Activated CD4-positive, alpha-beta T cell treated with anti-CD3 and anti-CD28 coated beads for 48 hours (primary cell): ENCODE measurements around the gene DTD2.

Experiments used
- DNase-seq: peaks from one replicate; pipeline ENCODE4 v3.0.0-alpha.2; 2020

Gene DTD2

DNA sequence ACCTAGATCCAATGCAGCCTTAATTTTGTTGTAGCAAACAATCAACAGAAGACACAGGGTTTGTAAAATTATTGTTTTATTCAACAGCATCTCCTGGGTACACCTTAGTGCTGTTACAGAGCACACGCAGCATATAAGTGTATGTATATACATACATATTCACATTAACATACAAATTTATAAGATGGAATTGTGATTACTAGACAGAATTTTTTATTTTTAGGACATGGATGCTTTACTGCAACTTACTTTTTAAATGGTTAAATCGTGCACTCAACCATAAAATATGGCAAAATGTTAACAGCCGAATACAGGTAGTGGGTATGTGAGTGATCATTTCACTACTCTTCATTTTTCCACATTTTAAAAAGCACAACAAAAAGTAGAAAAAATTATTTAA lies 53.6 kb downstream of the DTD2 start:
- DNase-seq = no peak

DNA sequence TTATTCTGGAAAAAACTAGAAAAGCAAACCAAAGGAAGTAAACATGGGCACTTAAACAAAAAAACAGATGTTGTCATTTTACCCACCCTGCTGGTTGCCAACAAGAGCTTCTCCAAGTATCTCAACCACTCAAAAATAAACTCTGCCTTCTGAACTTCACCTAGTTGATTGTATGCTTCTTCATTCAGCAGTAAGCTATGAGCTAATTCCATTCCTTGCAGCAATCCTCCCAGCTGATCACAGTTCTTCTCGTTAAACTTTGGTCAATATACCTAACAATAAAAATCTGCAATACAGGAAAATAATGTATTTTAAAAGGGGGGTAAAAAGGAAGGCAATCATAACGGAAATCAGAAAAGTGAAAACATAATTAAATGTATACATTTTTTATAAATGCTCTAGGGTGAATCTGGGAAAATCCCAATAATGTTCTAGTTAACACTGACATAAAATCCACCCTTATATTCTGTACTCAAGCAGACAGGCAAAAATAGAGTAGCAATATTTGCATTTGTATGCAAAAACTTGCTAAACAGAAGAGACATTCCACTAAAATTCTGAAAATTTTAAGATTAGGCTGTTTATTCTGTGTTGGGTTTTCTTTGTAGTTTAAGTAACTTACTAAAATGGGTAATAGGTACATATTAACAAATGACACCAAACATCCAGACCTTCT lies 54.4 kb downstream of the DTD2 start:
- no peak for DNase-seq

DNA sequence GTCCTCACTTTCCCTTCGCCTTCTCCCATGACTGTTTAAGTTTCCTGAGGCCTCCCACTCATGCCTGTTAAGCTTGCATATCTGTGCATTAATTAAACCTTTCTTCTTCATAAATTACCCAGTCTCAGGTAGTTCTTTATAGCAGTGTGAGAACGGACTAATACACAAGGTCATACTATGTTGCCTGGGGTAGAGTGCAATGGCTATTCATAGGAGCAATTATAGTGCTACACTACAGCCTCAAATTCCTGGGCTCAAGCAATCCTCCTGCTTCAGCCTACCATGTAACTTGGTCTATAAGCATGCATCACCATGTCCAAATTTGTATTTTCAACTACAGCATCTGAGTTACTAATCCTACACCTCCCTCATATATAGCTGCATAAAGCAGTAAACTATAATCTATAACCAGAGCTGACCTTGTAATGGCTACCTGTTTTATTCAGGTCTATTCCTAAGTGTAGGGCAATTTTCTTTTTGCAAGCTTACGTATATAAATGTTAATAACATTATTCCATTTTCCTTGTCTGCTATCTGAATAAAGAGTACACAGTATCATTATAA lies 55.9 kb downstream of the DTD2 start:
- DNase-seq = no peak

DNA sequence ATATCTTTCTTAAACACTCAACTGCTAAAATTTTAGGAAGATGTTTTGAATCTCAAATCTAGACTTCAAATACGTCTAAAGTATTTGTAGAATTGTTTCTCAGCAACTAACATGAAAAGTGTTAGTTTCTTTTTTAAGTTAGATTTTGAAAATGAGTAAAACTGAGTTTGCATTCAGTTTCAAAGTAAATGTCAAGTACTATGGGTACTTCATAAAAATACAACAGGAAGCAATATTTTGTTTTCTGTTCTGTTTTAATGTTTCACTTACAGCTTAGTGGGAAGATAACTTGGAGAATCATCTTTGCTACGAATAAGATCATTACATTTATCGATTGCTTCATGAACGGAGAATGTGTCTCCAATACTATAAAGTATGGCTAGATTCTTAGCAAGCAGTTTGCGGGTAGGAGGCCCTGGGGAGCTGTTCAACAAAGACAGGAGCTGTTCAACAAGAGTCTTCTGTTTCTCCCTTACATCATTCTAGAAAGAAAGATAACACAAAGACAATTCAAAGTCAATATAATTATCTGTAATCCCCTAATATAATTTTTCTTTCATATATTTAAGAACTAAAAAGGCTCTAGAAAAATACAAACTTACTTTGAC lies 57.2 kb downstream of the DTD2 start:
- no peak for DNase-seq
